Stimulated activated CD4-positive, alpha-beta T cell treated with anti-CD3 and anti-CD28 coated beads, Interleukin-4, amount 100 ng/mL, for 4 hours (primary cell): Measurements from ENCODE around the gene GNB4.

ENCODE experiments used
- DNase-seq, 2 experiments: peaks; one replicate each; pipeline ENCODE4 v3.0.0-alpha.2; 2020

GNB4 gene

GRCh38 chr3:179432451-179432850, 18.8 kb downstream of the GNB4 start:
- DNase-seq: no peak

- DNase-seq: no peak
Observed at GRCh38 chr3:179432021-179432420, 19.2 kb downstream of the GNB4 start.

GRCh38 chr3:179430277-179430870, 20.9 kb downstream of the GNB4 start:
- DNase-seq: no peak

- DNase-seq: no peak
Observed at GRCh38 chr3:179428876-179429548, 22.3 kb downstream of the GNB4 start.

- DNase-seq: no peak
Observed at GRCh38 chr3:179425075-179425474, 26.2 kb downstream of the GNB4 start.

- no peak for DNase-seq
Observed at GRCh38 chr3:179421500-179421899, 29.8 kb downstream of the GNB4 start.

- DNase-seq: no peak
Observed at GRCh38 chr3:179418610-179419009, 32.7 kb downstream of the GNB4 start.

GRCh38 chr3:179416681-179417080, 34.6 kb downstream of the GNB4 start:
- DNase-seq: no peak

GRCh38 chr3:179415377-179415776, 35.9 kb downstream of the GNB4 start:
- DNase-seq: no peak

GRCh38 chr3:179414804-179415203, 36.5 kb downstream of the GNB4 start:
- no peak for DNase-seq

- no peak for DNase-seq
Observed at GRCh38 chr3:179410999-179411398, 40.3 kb downstream of the GNB4 start.

GRCh38 chr3:179410331-179410730, 40.9 kb downstream of the GNB4 start:
- no peak for DNase-seq

GRCh38 chr3:179404307-179404706, 47.0 kb downstream of the GNB4 start:
- no peak for DNase-seq

GRCh38 chr3:179402963-179403362, 48.3 kb downstream of the GNB4 start:
- no peak for DNase-seq

- DNase-seq: no peak
Observed at GRCh38 chr3:179401561-179401960, 49.7 kb downstream of the GNB4 start.

GRCh38 chr3:179398574-179399231, 52.6 kb downstream of the GNB4 start:
- no peak for DNase-seq

- no peak for DNase-seq
Observed at GRCh38 chr3:179391906-179392305, 59.4 kb downstream of the GNB4 start.

GRCh38 chr3:179376474-179376873, 74.8 kb downstream of the GNB4 start:
- DNase-seq: no peak

- no peak for DNase-seq
Observed at GRCh38 chr3:179375091-179375999, 75.9 kb downstream of the GNB4 start.

- no peak for DNase-seq
Observed at GRCh38 chr3:179373938-179374337, 77.3 kb downstream of the GNB4 start.

GRCh38 chr3:179369621-179370020, 81.6 kb downstream of the GNB4 start:
- DNase-seq: no peak

GRCh38 chr3:179363332-179363731, 87.9 kb downstream of the GNB4 start:
- no peak for DNase-seq

- no peak for DNase-seq
Observed at GRCh38 chr3:179355996-179356395, 95.3 kb downstream of the GNB4 start.
